ENCODE measurements around the gene PROK2.

The PROK2 gene

DNA sequence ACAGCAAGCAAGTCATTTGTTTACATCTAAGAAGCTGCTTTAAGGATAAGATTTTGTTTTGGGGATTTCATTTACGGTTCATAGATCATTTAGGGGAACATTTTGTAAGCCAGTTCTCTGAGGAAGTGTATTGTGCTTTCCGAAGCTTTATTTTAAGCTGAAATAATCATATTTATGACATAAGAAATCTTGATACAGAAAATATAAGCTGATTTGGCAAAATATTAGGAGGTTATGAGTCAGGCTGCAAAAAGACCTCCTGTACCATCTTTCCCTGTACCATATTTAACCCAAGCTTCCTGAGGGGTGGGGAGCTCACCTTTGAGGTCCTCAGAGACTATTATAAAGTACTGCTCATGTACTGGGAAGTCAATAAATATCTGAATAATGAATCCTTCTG lies 51.6 kb downstream of the PROK2 start:
- DNase-seq: no peak

DNA sequence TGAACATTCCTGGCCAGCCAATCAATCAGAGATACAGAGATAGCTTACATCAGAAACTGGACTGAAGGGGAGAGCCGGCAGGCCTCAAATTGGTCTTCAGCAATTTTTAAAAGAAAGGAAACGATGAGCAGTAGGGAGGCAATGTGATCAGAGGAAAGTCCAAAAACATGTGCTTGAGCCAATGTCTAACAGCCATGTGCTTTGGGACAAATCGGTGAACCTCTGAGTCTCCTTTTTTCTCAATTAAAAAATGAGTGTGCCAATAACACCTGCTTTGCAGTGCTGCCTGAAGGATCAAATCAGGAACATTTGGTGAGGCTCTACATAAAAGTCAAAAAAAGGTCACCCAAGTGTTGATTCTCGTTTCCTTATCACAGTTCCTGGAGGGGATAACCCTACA lies 52.3 kb downstream of the PROK2 start:
- no peak for DNase-seq

DNA sequence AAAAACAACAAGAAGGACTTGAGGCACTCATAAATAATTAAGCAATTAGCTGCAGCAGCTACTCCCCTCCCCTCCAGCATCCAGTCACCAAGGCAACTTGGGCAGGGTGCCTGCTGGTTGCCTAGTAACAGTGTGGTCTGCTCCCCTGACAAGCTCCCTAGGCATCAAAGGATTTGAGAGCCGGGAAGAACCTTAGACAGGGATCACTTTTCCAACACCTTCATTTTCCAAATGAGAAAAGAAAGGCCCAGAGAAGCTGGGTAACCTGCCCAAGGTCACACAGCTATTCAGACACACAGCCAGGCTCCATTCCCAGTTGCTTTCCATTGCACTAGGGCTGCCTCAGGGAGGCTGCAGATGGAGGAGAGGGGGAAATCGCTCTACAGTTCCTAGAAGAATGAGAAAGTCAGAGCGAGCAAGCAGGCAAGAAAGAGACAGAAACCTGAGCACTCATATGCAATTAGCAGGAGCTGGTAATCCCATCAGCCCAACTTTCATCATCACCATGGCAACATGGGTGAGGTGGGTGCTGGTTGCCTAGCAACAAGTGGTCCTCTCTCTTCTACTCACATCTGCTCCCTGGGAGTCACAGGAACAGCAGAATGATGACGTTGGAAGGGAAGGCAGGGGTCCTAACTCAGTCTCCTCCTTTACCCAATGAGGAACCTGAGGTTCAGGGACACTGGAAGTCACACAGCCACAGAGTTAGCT lies 56.2 kb downstream of the PROK2 start:
- DNase-seq: no peak

DNA sequence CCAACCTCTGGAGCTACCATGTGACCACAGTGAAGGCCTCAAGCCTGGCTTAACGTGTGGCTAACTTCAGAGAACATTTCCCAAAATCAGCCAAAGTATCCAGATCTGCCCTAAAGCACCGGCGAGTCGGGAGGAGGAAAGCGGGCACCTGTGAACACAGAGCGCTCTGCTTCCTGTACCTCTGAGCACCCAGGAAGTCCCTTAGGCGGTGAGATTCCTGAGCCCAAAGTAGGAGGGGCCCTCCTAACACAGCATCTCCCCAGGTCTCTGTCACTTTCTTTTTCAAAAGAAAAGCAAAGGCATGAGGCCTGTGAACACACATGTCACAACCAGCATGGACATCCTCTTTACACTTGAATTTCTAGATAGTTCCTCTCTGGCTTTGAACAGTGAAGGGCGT lies 58.8 kb downstream of the PROK2 start:
- no peak for DNase-seq

DNA sequence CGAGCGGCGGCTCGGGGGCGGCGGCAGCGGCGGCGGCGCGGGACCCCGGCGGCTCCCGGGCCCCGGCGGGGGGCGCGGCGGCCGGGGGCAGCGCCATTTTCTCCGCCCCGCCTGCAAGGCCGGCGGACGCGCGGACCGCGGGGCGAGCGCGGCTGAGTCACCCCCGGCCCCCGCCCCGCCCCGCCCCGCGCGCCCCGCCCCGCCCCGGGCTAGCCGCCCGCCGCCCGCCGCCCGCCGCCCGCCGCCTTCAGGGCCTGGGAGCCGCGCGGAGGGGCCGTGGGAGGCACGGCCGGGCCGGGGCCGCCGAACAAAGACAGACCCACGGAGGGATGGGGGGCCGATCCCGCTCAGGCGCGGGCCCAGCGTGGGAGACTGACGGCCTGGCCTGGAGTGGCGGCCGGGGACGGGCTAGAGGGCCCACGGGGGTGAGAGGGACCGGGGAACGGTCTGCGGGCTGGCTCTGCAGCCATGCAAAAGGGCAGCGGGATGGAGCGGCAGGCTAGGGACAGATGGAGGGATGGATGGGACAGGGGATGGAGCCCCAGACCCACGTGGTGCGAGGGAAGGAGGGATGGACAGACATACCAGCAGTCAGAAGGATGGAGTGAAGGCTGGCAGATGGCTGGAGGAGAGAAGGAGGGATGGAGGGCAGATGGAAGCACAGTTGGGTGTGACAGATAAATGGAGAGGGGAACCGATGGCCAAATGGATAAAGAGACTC lies 59.5 kb downstream of the PROK2 start, which contains the start of gene EIF4E3:
Gene EIF4E3, minus strand, starts transcription at position 132 of the 721 bp plus-strand sequence. Its CDS starts 35 bp downstream, at position 97.
- DNase-seq: no peak

DNA sequence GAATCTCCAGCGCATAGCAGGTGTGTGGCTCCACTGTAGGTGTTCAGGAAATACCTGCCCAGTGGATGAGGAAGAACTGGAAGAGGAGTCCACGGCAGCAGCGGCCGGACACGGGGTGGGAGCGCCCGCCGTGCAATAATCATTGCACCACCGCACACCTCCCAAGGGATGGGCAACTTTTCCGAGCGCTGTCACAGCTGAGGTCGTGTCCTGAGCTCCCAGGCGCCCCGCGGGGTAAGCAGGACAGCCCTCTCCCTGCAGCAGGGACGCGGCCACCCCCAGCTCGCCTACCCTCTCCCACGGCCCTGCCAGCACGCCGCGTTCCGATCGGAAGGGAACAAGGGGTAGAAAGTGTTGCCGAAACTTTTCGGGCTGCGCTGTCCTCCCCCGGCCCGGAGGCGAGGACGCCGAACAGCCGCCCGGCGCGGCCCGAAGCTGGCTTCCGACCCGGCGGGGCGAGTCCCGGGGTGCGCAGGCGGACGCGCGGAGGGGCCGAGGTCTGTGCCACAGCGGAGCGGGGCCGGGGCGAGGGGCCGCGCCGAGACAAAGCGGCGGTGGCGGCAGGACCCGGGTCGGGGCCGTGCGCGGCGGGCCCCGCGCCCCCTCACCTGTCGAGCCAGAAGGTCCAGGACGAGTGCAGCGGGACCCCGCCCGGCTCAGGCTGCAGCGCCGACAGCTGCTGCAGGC lies 60.2 kb downstream of the PROK2 start:
- no peak for DNase-seq

DNA sequence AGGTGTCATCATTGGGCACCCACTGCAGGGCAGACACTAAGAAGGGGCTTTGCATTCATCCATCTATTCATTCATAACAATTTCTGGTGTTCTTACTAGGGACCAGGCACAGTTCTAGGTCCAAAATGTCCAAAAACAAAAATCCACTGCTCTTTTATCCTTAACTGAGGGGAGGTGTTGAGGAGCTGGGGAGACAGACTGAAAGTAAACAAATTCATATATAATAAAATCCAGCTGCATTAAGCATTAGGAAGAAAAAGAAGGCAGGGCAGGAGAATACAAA lies 60.8 kb downstream of the PROK2 start:
- DNase-seq: no peak

DNA sequence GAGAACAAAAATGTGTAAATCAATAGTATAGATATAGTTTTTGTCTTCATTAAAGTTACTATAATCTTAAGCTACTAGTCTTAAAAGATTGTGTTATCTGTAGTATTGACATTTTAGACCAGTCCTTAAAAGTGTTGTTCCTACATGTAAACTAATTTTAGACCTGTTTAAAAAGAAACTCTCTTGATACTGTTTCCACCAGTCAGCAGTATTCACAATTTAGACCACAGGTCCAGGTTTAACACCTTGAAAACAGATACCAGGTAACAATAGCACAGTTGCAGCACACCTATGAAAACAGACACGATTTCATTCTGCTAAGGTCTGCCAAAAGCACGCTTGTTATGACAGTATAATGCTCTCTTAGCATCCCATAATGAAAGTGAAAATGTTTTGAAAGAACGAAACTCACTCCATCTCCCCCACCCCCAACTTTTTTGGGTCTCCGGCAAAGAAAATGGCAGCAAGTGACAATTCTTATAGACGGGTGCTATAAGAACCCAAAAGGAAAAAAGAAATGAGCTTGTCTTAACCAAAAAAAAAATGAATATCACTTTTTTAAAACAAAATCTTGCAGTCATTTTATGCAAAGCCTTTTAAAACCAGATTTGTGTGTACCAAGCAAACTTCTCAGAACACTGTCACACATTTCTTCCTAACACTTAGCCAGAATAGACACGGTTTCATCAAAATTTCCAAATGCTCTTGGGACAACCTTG lies 61.3 kb downstream of the PROK2 start:
- DNase-seq: no peak

DNA sequence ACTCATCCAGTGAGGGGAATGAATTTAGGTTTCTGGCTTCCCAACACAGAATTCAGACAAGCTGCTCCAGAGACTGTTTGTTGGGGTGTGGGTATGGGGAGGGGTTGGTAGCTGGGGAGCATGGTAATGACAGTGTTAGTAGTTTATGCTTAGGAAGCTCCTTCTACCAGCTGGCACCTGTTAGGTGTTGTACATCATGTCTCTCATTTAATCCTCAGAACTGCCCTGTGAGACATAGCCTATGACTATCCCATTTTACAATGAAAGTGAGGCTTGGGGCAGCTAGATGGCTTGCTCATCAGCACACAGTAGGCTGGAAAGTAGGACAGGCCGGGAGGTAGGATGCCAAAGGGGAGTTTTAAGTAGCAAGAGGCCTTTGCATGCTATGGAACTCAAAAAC lies 62.3 kb downstream of the PROK2 start:
- DNase-seq: no peak

Measured in Kasumi-1 (cell line).